OCI-LY3 (cell line): ENCODE data around the gene UQCC3.
A peak's percentile ranks its signal among the peaks of the same experiment; 100 is the strongest.
"Not testable (repeated sequence)": the region's sequence is repeated elsewhere in the genome, so short reads cannot be mapped to it uniquely, and the experiment has no call there.

Source experiments
- H2AFZ ChIP-seq: fragments of 200-600, 300-600 bp; shearing (Covaris generic); 2 replicates; pipeline ENCODE4 v1.6.0; 2014; ENCODE audit warnings: antibody characterized with exemption, low read depth, low read length
- H3K27ac ChIP-seq: fragments of 200-600, 300-600 bp; sonication (generic); 2 replicates; pipeline ENCODE4 v1.5.1; 2014; ENCODE audit warnings: mild to moderate bottlenecking, low read length, moderate library complexity, mixed read lengths
- H3K27me3 ChIP-seq: fragments of 200-600, 300-600 bp; sonication (generic); 2 replicates; pipeline ENCODE4 v1.6.1; 2014; ENCODE audit warnings: low read depth, low read length, mixed read lengths
- H3K36me3 ChIP-seq: fragments of 200-600, 300-600 bp; sonication (generic); replicated peaks from 2 replicates; pipeline ENCODE3; 2014; ENCODE audit warnings: low read depth, low read length, mixed read lengths
- H3K4me1 ChIP-seq: fragments of 300-600, 200-600 bp; sonication (generic); 2 replicates; pipeline ENCODE4 v1.6.1; 2014; ENCODE audit warnings: low read length, mixed read lengths
- H3K4me2 ChIP-seq: fragments of 200-600, 300-600 bp; sonication (generic); 2 replicates; pipeline ENCODE4 v1.6.1; 2014; ENCODE audit warnings: low read length, mixed read lengths
- H3K4me3 ChIP-seq: fragments of 300-600, 200-600 bp; sonication (generic); 2 replicates; pipeline ENCODE4 v1.5.1; 2014; ENCODE audit warnings: antibody characterized with exemption, mild to moderate bottlenecking, low read length, moderate library complexity
- H3K79me2 ChIP-seq: fragments of 300-600, 200-600 bp; shearing (Covaris generic); 2 replicates; pipeline ENCODE4 v1.6.1; 2014; ENCODE audit warnings: mild to moderate bottlenecking, low read length, mixed read lengths
- H3K9ac ChIP-seq: fragments of 300-600, 200-600 bp; shearing (Covaris generic); 2 replicates; pipeline ENCODE4 v1.6.0; 2014; ENCODE audit warnings: mild to moderate bottlenecking, low read length, moderate library complexity
- H3K9me3 ChIP-seq: fragments of 200-600, 300-600 bp; shearing (Covaris generic); 2 replicates; pipeline ENCODE4 v1.6.1; 2014; ENCODE audit warnings: low read length, mixed read lengths; ENCODE audit not compliant: insufficient read depth
- H4K20me1 ChIP-seq: fragments of 200-600, 300-600 bp; sonication (generic); 2 replicates; pipeline ENCODE4 v1.6.1; 2016; ENCODE audit warnings: low read length, mixed read lengths; ENCODE audit not compliant: insufficient read depth
- CTCF ChIP-seq: fragments of 200-600, 300-600 bp; sonication (generic); IDR thresholded peaks from 2 replicates; pipeline ENCODE4 v1.5.1; 2014; ENCODE audit warnings: antibody characterized with exemption, low read length, low read depth
- EZH2phosphoT487 ChIP-seq: fragments of 200-600 bp; shearing (Covaris generic); IDR thresholded peaks from 2 replicates; pipeline ENCODE4 v1.6.1; 2018; ENCODE audit warnings: antibody characterized with exemption, mixed run types, low read depth

UQCC3 gene

DNA sequence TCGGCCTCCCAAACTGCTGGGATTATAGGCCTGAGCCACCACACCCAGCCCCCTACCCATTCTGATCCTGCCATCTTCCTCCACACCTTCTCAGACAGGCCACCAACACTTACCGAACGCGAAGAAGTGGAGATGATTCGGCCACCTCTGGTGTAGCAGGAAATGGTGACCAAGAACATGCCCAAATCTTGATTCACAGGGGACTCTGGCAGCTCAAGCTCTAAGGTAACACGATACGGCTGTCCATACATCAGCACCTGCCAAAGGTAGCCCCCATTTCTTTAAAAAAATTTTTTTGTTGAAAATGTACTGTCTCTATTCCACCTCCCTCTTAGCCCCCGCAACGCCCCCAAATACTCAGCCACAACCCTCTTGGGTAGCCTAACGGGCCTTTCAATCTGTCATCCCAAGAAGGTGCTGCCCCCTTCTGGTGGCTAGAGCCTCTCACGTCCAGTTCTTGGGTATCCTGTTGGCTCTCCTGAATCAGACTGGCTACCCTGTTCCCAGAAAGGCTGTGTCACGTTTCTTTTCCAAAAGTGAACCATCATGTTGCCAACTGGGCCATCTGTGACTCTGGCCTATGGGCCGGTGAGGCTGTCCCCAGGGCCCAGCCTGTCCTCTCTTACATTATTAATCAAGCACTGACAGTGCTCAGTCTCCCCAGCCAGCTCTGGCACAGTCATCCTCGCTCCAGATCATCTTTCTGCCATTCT lies 23.1 kb downstream of the UQCC3 start:
- no peaks in the 10 kb centered on the region for H3K9me3 ChIP-seq
- H3K27ac ChIP-seq, result no peak overlapping the region
- H4K20me1 ChIP-seq, result no peaks in the 10 kb centered on the region
- no peak overlapping the region for H3K4me3 ChIP-seq
- no peaks in the 10 kb centered on the region for H3K27me3 ChIP-seq
- H3K36me3 ChIP-seq, result peaks cover 27% of the 10 kb centered on the region
- H3K4me2 ChIP-seq, result no peak overlapping the region
- no peak overlapping the region for H3K9ac ChIP-seq
- TF ChIP-seq EZH2phosphoT487, result no peak
- TF ChIP-seq CTCF, result peak; percentile 97
- H2AFZ ChIP-seq, result no peak overlapping the region
- no peaks in the 10 kb centered on the region for H3K79me2 ChIP-seq
- no peaks in the 10 kb centered on the region for H3K4me1 ChIP-seq

- H3K9ac ChIP-seq, result no peak overlapping the region
- TF ChIP-seq EZH2phosphoT487 (no peak), CTCF (no peak)
- H3K4me2 ChIP-seq, result peak overlapping the region; percentile 20; the same call in 1 of the 2 replicates
- peak overlapping the region; percentile 19; the same call in 1 of the 2 replicates for H3K27ac ChIP-seq
- H3K9me3 ChIP-seq, result no peaks in the 10 kb centered on the region
- no peaks in the 10 kb centered on the region for H3K27me3 ChIP-seq
- H3K79me2 ChIP-seq, result peaks cover 10% of the 10 kb centered on the region
- H3K4me1 ChIP-seq, result peaks cover 21% of the 10 kb centered on the region
- H4K20me1 ChIP-seq, result no peaks in the 10 kb centered on the region
- no peak overlapping the region for H2AFZ ChIP-seq
- no peak overlapping the region for H3K4me3 ChIP-seq
- H3K36me3 ChIP-seq, result peaks cover 36% of the 10 kb centered on the region
These were observed 30.8 kb downstream of the UQCC3 start for GRCh38 chr11:62702246-62702645.

DNA sequence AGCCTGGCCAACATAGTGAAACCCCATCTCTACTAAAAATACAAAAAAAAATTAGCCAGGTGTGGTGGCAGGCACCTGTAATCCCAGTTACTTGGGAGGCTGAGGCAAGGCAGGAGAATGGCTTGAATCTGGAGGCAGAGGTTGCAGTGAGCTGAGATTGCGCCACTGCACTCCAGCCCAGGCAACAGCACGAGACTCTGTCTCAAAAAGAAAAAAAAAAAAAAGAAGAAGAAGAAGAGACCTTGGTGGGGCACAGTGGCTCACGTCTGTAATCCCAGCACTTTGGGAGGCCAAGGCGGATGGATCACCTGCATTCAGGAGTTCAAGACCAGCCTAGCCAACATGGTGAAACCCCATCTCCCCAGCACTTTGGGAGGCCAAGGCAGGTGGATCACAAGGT lies 32.4 kb downstream of the UQCC3 start:
- H3K27ac ChIP-seq, H3K9ac ChIP-seq, H3K27me3 ChIP-seq, H3K4me3 ChIP-seq, H4K20me1 ChIP-seq, H3K9me3 ChIP-seq, H3K4me2 ChIP-seq, H2AFZ ChIP-seq: not testable (repeated sequence)
- Histone ChIP-seq H3K4me1 (peaks cover 27% of the 10 kb centered on the region), H3K79me2 (peaks cover 10% of the 10 kb centered on the region), H3K36me3 (peaks cover 47% of the 10 kb centered on the region)

- Histone ChIP-seq H3K27me3 (no peaks in the 10 kb centered on the region), H3K9me3 (no peaks in the 10 kb centered on the region), H3K4me2 (peak overlapping the region; percentile 99), H3K4me1 (peaks cover 38% of the 10 kb centered on the region), H2AFZ (no peak overlapping the region), H4K20me1 (no peaks in the 10 kb centered on the region), H3K9ac (peak overlapping the region; percentile 76), H3K36me3 (peaks cover 50% of the 10 kb centered on the region), H3K27ac (peak overlapping the region; percentile 40), H3K4me3 (peak overlapping the region; percentile 84), H3K79me2 (peaks cover 10% of the 10 kb centered on the region)
- no peak for TF ChIP-seq EZH2phosphoT487
- TF ChIP-seq CTCF, result no peak
These were observed 33.9 kb downstream of the UQCC3 start for GRCh38 chr11:62705413-62705812.
